WTC11 (cell line): ENCODE data around the gene DNASE1L3. TPM values are rescaled to one million over a fixed set of nuclear protein-coding genes. Genes with fewer than 3 reads are reported as not detected.
"Not testable (repeated sequence)": the region's sequence is repeated elsewhere in the genome, so short reads cannot be mapped to it uniquely, and the experiment has no call there.

Experiments used
- ATAC-seq: fragments of 200-7000 bp; cut with Tn5 transposase; 2 replicates; pipeline ENCODE4 v1.10.0; 2021; ENCODE audit warnings: mild to moderate bottlenecking, moderate library complexity
- CTCF ChIA-PET: fragments of 300-600 bp; sonication (Branson Sonifier 250); formaldehyde crosslinking; loops from one replicate; lab custom pipeline; 2021; ENCODE audit warnings: antibody characterized with exemption; lab: Charles Lee
- POLR2A ChIA-PET: fragments of 350-600 bp; sonication (Branson Sonifier 250); formaldehyde crosslinking; loops from one replicate; lab custom pipeline; 2021; ENCODE audit warnings: antibody characterized with exemption; lab: Charles Lee
- DNase-seq: peaks from one replicate; pipeline ENCODE4 v3.0.0; 2021; ENCODE audit warnings: low spot score
- H3K27ac Mint-ChIP-seq: 2 replicates; pipeline ENCODE4 v1.8.0; 2021; ENCODE audit warnings: mixed read lengths
- H3K27me3 Mint-ChIP-seq: 2 replicates; pipeline ENCODE4 v1.8.0; 2021; ENCODE audit warnings: low read depth, mild to moderate bottlenecking, moderate library complexity, mixed read lengths
- H3K36me3 Mint-ChIP-seq: 2 replicates; pipeline ENCODE4 v1.8.0; 2021; ENCODE audit warnings: mixed read lengths
- H3K4me1 Mint-ChIP-seq: 2 replicates; pipeline ENCODE4 v1.8.0; 2022; ENCODE audit warnings: mixed read lengths
- H3K4me3 Mint-ChIP-seq: 2 replicates; pipeline ENCODE4 v1.8.0; 2021; ENCODE audit warnings: mild to moderate bottlenecking, moderate library complexity, mixed read lengths
- H3K9me3 Mint-ChIP-seq: 2 replicates; pipeline ENCODE4 v1.8.0; 2021; ENCODE audit warnings: mixed read lengths
- ATF3 ChIP-seq: sonication (generic); formaldehyde crosslinking; conservative IDR thresholded peaks from 2 replicates; pipeline ENCODE4 v1.8.1; 2022; ENCODE audit warnings: mild to moderate bottlenecking, missing genetic modification reagents
- ATF6 ChIP-seq: sonication (generic); formaldehyde crosslinking; IDR thresholded peaks from 2 replicates; pipeline ENCODE4 v1.8.1; 2023; ENCODE audit warnings: mild to moderate bottlenecking, missing genetic modification reagents
- CDX4 ChIP-seq: fragments of 250-450 bp; sonication (Bioruptor Pico); IDR thresholded peaks from 2 replicates; pipeline ENCODE4 v1.9.0; 2021; ENCODE audit warnings: moderate library complexity, mild to moderate bottlenecking, inconsistent platforms, borderline replicate concordance
- CREB1 ChIP-seq: sonication (generic); formaldehyde crosslinking; IDR thresholded peaks from 2 replicates; pipeline ENCODE4 v1.8.0; 2023; ENCODE audit warnings: mild to moderate bottlenecking, missing genetic modification reagents
- E2F5 ChIP-seq: sonication (generic); formaldehyde crosslinking; IDR thresholded peaks from 2 replicates; pipeline ENCODE4 v1.8.1; 2022; ENCODE audit warnings: mild to moderate bottlenecking, moderate library complexity, missing genetic modification reagents
- FOXP1 ChIP-seq: sonication (generic); formaldehyde crosslinking; IDR thresholded peaks from 2 replicates; pipeline ENCODE4 v1.8.0; 2022; ENCODE audit warnings: missing genetic modification reagents, mild to moderate bottlenecking, moderate library complexity, borderline replicate concordance
- FOXP4 ChIP-seq: sonication (generic); formaldehyde crosslinking; IDR thresholded peaks from 2 replicates; pipeline ENCODE4 v1.8.0; 2022; ENCODE audit warnings: mild to moderate bottlenecking, missing genetic modification reagents
- GTF2I ChIP-seq: fragments of 250-450 bp; sonication (Bioruptor Pico); conservative IDR thresholded peaks from 2 replicates; pipeline ENCODE4 v1.4.0; 2021; ENCODE audit warnings: mild to moderate bottlenecking
- IRF1 ChIP-seq: sonication (generic); formaldehyde crosslinking; IDR thresholded peaks from 2 replicates; pipeline ENCODE4 v1.8.0; 2023; ENCODE audit warnings: missing genetic modification reagents
- IRF2 ChIP-seq: sonication (generic); formaldehyde crosslinking; IDR thresholded peaks from 2 replicates; pipeline ENCODE4 v1.8.0; 2022; ENCODE audit warnings: low read depth, missing genetic modification reagents, borderline replicate concordance
- KAT7 ChIP-seq: sonication (generic); formaldehyde crosslinking; IDR thresholded peaks from 2 replicates; pipeline ENCODE4 v1.8.1; 2023; ENCODE audit warnings: missing genetic modification reagents, mild to moderate bottlenecking, borderline replicate concordance
- MYBL2 ChIP-seq: sonication (generic); formaldehyde crosslinking; IDR thresholded peaks from 2 replicates; pipeline ENCODE4 v1.8.1; 2023; ENCODE audit warnings: mild to moderate bottlenecking, moderate library complexity, missing genetic modification reagents
- ZBTB43 ChIP-seq: sonication (generic); formaldehyde crosslinking; IDR thresholded peaks from 2 replicates; pipeline ENCODE4 v1.8.1; 2023; ENCODE audit warnings: mild to moderate bottlenecking, missing genetic modification reagents
- ZNF396 ChIP-seq: fragments of 250-450 bp; sonication (Bioruptor Pico); IDR thresholded peaks from 2 replicates; pipeline ENCODE4 v1.8.0; 2021; ENCODE audit warnings: mild to moderate bottlenecking, moderate library complexity, borderline replicate concordance
- ZNF671 ChIP-seq: fragments of 250-450 bp; sonication (Bioruptor Pico); IDR thresholded peaks from 2 replicates; pipeline ENCODE4 v1.8.0; 2021; ENCODE audit warnings: mild to moderate bottlenecking
- total RNA-seq: library from RNA; stranded (reverse); gene quantifications from 3 replicates; pipeline ENCODE4 v1.2.3, GENCODE V29; 2021

Gene DNASE1L3
- total RNA-seq, 1 experiment from 2014 or later = not detected

GRCh38 chr3:58246148-58247047, 35.6 kb upstream of the DNASE1L3 start:
- ChIA-PET CTCF (no interaction called here), POLR2A (no interaction called here)
- no peak for DNase-seq
- Mint-ChIP-seq H3K27me3 (no peaks in the 10 kb centered on the region; the same call in 1 of the 2 replicates), H3K36me3 (no peaks in the 10 kb centered on the region), H3K4me1 (peaks cover 6% of the 10 kb centered on the region), H3K9me3 (no peaks in the 10 kb centered on the region), H3K4me3 (no peak overlapping the region), H3K27ac (no peak overlapping the region)
- no peak for ATAC-seq
- TF ChIP-seq GTF2I (CRISPR knock-in tag) = no peak
- TF ChIP-seq, all 79 proteins: peak for 0

GRCh38 chr3:58243976-58244585, 33.3 kb upstream of the DNASE1L3 start:
- Mint-ChIP-seq H3K36me3 (no peaks in the 10 kb centered on the region), H3K4me1 (no peaks in the 10 kb centered on the region; the same call in none of the 2 replicates), H3K4me3 (no peak overlapping the region), H3K27ac (no peak overlapping the region), H3K27me3 (peaks cover 8% of the 10 kb centered on the region), H3K9me3 (no peaks in the 10 kb centered on the region)
- CTCF ChIA-PET = interaction anchor here (0.7 kb wide), 1 partner anchor 66 kb away, joined by 4 read pairs; no protein-coding TSS in a partner anchor
- no peak for ATAC-seq
- TF ChIP-seq ZNF671 (no peak), FOXP1 (CRISPR knock-in tag) (no peak), ATF3 (CRISPR knock-in tag) (no peak), E2F5 (CRISPR knock-in tag) (no peak), IRF2 (CRISPR knock-in tag) (no peak), ZNF396 (CRISPR knock-in tag) (no peak), FOXP4 (CRISPR knock-in tag) (no peak), ZBTB43 (no peak), MYBL2 (no peak), KAT7 (CRISPR knock-in tag) (no peak)
- DNase-seq = no peak
- POLR2A ChIA-PET = no interaction called here

GRCh38 chr3:58242860-58243259, 32.1 kb upstream of the DNASE1L3 start:
- H3K4me1 Mint-ChIP-seq, ATAC-seq, H3K9me3 Mint-ChIP-seq, H3K4me3 Mint-ChIP-seq, DNase-seq, H3K36me3 Mint-ChIP-seq, POLR2A ChIA-PET, H3K27ac Mint-ChIP-seq: not testable (repeated sequence)
- peaks cover 20% of the 10 kb centered on the region for H3K27me3 Mint-ChIP-seq
- CTCF ChIA-PET = interaction anchor here (1.7 kb wide), 1 partner anchor 26 kb away, joined by 7 read pairs; no protein-coding TSS in a partner anchor

GRCh38 chr3:58242340-58242739, 31.6 kb upstream of the DNASE1L3 start:
- no peak for DNase-seq
- Mint-ChIP-seq H3K4me3 (no peak overlapping the region), H3K4me1 (peaks cover 6% of the 10 kb centered on the region), H3K27ac (no peak overlapping the region), H3K36me3 (no peaks in the 10 kb centered on the region), H3K27me3 (peaks cover 20% of the 10 kb centered on the region), H3K9me3 (no peaks in the 10 kb centered on the region)
- ChIA-PET POLR2A (no interaction called here), CTCF (interaction anchor here (1.5 to 2.2 kb wide), 4 partner anchors 25 to 64 kb away, joined by 5 to 11 read pairs (median 6); partner anchors contain the start of genes HTD2 and RPP14)
- ATAC-seq = no peak
- TF ChIP-seq ZBTB43 (no peak), FOXP1 (CRISPR knock-in tag) (no peak), CDX4 (CRISPR knock-in tag) (no peak), GTF2I (CRISPR knock-in tag) (no peak), CREB1 (CRISPR knock-in tag) (no peak), IRF1 (no peak), ATF6 (CRISPR knock-in tag) (no peak)
